Measurements from ENCODE around the gene DCTN4.
A peak's percentile ranks its signal among the peaks of the same experiment; 100 is the strongest.

The DCTN4 gene

DNA sequence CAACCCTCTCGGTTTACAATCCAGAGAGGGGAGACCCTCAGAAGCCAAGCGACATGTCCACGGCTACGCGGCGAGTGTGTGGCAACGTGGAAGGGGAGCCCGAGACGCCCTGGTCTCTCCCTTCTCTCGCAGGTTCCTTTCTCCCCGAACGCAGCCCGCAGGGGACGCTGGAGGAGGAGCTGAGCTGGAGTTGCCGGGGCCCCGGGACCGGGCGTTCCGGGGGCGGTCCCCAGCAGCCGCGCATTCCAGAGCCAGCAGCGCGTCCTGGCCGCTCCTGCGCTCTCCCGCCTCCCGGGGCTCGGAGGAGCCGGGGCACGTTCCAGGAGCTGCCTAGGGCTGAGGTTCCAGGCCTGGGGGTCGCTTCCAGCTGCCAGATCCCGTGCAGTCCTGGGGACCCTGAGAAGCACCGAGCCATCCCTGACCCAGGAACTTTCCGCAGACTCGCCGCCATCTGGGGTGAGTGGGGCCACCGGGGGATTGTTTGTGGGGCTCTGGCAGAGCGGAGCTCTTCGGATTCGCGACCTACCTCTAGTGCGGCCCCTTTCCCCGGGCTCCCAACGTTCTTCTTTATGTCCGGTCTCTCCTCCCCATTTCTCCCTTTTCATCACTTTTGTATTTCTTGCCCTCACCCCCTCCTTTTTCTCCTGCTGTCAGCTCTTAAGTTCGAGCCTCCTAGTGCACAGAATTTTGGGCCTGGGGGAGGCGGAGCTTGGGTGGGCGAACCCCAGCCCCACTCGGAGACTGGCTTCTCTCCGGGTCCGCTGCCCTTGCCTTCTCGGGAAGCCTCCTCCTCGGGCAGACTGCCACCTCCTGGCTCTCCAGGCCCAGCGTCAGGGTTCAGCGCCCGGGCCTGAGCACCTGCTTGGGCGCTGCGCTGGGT, 19.9 kb upstream of the DCTN4 start, which contains the start of gene SMIM3:
Gene SMIM3, plus strand, starts transcription at position 241 of the 880 bp plus-strand sequence. CDS start 16,684 bp downstream, outside the sequence.
- H3K4me3 ChIP-seq (ENCODE audit: control insufficient read depth, low read depth, low read length), result peak within 1 kb of the TSS; percentile 98
- DNase-seq (ENCODE audit: low read depth), result no peak
- TF ChIP-seq, protein P1, sequence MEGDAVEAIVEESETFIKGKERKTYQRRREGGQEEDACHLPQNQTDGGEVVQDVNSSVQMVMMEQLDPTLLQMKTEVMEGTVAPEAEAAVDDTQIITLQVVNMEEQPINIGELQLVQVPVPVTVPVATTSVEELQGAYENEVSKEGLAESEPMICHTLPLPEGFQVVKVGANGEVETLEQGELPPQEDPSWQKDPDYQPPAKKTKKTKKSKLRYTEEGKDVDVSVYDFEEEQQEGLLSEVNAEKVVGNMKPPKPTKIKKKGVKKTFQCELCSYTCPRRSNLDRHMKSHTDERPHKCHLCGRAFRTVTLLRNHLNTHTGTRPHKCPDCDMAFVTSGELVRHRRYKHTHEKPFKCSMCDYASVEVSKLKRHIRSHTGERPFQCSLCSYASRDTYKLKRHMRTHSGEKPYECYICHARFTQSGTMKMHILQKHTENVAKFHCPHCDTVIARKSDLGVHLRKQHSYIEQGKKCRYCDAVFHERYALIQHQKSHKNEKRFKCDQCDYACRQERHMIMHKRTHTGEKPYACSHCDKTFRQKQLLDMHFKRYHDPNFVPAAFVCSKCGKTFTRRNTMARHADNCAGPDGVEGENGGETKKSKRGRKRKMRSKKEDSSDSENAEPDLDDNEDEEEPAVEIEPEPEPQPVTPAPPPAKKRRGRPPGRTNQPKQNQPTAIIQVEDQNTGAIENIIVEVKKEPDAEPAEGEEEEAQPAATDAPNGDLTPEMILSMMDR (IDR thresholded peaks at IDR 0.05; ENCODE audit: control insufficient read depth, insufficient read depth, low read depth, low read length, missing control alignments), result peak; percentile 58

DNA sequence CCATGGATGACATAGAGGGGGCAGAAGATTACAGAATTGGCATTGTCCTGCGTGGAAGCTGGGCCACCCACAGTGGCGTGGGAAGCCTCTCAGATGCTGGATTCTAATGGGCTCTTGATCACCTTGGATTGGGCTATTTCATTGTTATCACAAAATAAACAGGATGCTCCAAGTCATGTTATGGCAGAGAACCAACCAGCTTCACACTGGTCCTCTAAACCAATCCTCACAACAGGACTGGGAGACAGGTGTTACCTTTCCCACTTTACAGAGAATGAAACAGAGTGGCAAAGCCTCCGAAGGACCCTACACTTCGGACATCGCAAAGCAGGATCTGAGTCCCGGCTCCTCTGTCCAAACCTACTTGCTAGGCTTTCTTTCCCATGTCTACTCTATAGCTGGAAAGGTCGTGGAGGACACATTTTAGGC, 19.3 kb upstream of the DCTN4 start:
- H3K4me3 ChIP-seq (ENCODE audit: control insufficient read depth, low read depth, low read length), result peak overlapping the region; percentile 98
- DNase-seq (ENCODE audit: low read depth), result no peak
- TF ChIP-seq, protein P1 (IDR thresholded peaks at IDR 0.05; ENCODE audit: control insufficient read depth, insufficient read depth, low read depth, low read length, missing control alignments), result no peak

DNA sequence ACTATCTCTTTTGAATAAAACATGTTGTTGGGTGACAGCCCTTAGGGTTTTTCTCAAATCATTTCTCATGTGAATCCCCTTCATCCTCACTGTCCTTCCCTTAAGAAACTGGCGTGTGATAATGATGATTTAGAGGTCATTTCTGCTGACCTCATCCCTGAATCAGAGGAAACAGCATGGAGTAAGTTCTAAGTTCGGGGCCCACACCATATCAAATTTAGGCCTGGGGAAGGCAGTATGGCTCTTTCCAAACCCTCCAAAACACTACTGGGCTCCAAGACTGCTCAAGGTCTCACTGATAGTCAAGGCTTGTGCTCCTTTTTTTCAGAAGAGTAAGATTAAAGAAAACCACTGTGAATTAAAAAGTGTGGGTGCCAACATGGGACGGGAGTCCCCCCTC, 18.9 kb upstream of the DCTN4 start:
- 0 out of 2 replicates have a peak overlapping the region, but pooled peaks have one; percentile 98 for H3K4me3 ChIP-seq (ENCODE audit: control insufficient read depth, low read depth, low read length)
- TF ChIP-seq, protein P1 (IDR thresholded peaks at IDR 0.05; ENCODE audit: control insufficient read depth, insufficient read depth, low read depth, low read length, missing control alignments), result no peak
- no peak for DNase-seq (ENCODE audit: low read depth)

DNA sequence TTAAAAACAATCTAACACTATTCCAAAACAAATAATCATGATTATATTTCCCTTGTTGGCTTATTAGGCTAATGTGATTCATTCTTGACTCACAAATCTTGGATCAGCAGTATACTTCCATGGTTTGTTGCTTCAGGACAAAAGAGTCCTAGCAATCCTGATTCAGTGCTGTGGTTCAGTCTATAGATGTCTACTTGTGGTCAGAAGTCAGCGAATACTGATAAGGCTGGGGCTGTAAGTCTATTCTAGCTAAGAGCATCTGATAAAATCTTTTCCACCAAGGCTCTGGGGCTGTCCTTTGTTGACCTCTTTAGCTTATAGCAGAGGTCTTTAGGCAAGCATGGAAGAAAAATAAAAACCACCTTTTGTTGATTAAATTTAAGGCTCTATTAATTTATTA, 15.3 kb upstream of the DCTN4 start:
- no peak overlapping the region for H3K4me3 ChIP-seq (ENCODE audit: control insufficient read depth, low read depth, low read length)
- TF ChIP-seq, protein P1 (IDR thresholded peaks at IDR 0.05; ENCODE audit: control insufficient read depth, insufficient read depth, low read depth, low read length, missing control alignments), result no peak
- DNase-seq (ENCODE audit: low read depth), result peak; percentile 76

DNA sequence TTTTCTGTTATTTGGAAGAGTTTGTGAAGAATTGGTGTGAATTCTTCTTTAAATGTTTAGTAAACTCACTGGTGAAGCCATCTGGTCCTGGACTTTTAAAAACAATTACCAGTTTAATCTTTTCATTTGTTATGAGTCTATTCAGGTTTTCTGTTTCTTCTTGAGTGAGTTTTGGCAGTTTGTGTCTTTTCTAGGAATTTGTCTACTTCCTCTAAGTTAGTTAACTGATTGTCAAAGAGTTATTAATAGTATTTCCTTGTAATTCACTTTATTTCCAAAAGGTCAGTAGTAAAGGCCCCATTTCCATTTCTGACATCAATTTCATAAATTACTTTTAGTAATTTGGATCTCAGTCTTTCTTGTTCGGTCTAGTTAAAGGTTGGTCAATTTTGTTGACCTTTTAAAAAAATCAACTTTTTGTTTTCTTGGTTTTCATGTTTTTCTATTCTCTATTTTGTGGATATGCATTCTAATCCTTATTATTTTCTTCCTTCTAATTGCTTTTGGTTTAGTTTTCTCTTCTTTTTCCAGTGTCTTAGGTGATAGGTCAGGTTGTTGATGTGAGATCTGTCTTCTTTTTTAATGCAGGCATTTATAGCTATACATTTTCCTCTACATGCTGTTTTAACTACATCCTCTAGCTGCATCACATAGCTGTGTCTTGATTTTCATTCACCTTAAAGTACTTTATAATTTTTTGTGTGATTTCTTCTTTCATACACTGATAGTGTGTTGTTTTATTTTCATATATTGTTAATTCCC, 12.4 kb upstream of the DCTN4 start:
- DNase-seq (ENCODE audit: low read depth), result no peak
- H3K4me3 ChIP-seq (ENCODE audit: control insufficient read depth, low read depth, low read length), result no peak overlapping the region
- TF ChIP-seq, protein P1 (IDR thresholded peaks at IDR 0.05; ENCODE audit: control insufficient read depth, insufficient read depth, low read depth, low read length, missing control alignments), result no peak

DNA sequence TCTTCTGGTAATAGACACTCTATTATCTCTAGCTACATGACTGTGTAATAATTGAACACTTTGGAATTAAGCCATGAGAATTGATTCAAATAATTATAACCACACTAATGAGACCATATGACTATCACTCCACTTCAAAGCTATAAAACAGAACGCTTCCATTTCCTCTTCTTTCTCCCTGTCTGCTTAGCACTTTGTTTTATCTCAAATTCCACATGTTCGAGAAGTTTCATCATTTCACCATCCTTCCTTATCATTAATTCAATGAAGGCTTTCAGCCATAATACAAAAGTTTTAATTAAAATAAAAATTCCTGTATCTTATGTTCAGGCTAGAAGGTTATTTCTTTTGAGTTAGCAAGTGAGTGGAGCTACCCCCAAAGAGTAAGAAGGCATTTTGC, 7.4 kb upstream of the DCTN4 start:
- H3K4me3 ChIP-seq (ENCODE audit: control insufficient read depth, low read depth, low read length), result no peak overlapping the region
- DNase-seq (ENCODE audit: low read depth), result no peak
- TF ChIP-seq, protein P1 (IDR thresholded peaks at IDR 0.05; ENCODE audit: control insufficient read depth, insufficient read depth, low read depth, low read length, missing control alignments), result no peak
